ENCODE results near the gene FBN1. TPM values are rescaled to one million over a fixed set of nuclear protein-coding genes. Genes with fewer than 3 reads are reported as not detected.
A peak's percentile ranks its signal among the peaks of the same experiment; 100 is the strongest.

Gene FBN1
- total RNA-seq, 4 donors from 2014 or later: 17.6 to 106 (median 31.2) TPM

DNA sequence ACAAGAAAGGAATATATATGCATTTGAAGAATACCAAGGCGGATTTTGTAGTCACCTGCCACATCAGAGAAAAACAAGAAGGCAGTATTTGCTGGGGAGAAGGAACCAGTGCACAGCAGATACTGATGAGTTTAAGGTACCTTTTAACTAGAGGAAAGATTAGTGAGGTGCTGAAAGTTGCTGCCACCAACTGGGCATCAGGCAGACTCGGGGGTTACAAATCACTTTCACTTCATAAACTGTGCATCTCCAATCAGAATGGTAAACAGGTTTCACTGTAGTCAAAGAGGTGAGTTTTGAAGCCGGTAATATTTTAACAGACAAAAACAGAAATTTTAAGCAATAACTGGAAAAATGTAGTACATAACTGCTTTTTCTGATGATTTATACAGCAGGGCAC is 4.1 kb downstream of the FBN1 start:
- no peak overlapping the region for H3K4me3 ChIP-seq

DNA sequence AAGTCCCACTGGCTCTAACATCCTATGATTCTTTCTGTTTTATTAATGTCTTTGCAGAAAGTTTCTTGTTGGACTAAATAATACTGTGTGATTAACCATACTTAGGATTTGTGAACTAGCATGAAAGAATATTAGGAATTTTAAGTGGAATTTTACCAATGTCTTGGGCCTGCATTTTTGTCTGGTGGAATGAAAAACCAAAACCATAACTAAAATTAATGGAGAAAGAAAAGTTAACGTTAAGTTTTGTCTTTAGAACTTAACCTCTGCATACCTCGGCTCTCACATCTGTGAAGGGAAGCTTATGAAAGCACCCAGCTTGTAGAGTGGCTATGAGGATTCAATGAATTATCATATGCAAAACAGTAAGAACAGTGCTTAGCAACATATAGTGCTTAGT is 6.5 kb downstream of the FBN1 start:
- intact Hi-C loops (cut with DNase I; ENCODE audit: low total_unique reads) (no loop called here), in situ Hi-C loops (cut with MboI; ENCODE audit: low pct_ligation_motif_present in 1 of 4, low pct_unique_long_range_greater_than_20kb in 1 of 4, low sequenced_read_pairs in 3 of 4) (no loop called here)
- Histone ChIP-seq H3K4me1 (peaks cover 0 to 6% (median 0%) of the 10 kb centered on the region in 4 donors), H3K27ac (no peak overlapping the region), H3K27me3 (peaks cover 6% of the 10 kb centered on the region), H3K4me3 (no peak overlapping the region), H3K36me3 (no peaks in the 10 kb centered on the region), H3K9me3 (no peaks in the 10 kb centered on the region)
- 82 to 87% methylated on average over 2 of the region's 2 CpGs for WGBS, 2 donors (ENCODE audit: low coverage in 1 of 2)
- no peak for TF ChIP-seq POLR2AphosphoS5 (IDR thresholded peaks at IDR 0.05)
- TF ChIP-seq, protein P1, sequence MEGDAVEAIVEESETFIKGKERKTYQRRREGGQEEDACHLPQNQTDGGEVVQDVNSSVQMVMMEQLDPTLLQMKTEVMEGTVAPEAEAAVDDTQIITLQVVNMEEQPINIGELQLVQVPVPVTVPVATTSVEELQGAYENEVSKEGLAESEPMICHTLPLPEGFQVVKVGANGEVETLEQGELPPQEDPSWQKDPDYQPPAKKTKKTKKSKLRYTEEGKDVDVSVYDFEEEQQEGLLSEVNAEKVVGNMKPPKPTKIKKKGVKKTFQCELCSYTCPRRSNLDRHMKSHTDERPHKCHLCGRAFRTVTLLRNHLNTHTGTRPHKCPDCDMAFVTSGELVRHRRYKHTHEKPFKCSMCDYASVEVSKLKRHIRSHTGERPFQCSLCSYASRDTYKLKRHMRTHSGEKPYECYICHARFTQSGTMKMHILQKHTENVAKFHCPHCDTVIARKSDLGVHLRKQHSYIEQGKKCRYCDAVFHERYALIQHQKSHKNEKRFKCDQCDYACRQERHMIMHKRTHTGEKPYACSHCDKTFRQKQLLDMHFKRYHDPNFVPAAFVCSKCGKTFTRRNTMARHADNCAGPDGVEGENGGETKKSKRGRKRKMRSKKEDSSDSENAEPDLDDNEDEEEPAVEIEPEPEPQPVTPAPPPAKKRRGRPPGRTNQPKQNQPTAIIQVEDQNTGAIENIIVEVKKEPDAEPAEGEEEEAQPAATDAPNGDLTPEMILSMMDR (IDR thresholded peaks at IDR 0.05): no peak
- no peak for DNase-seq

More for the DNA sequence above, 4.1 kb downstream of the FBN1 start:
- DNase-seq: no peak
- H3K9me3 ChIP-seq: no peaks in the 10 kb centered on the region
- in situ Hi-C loops (cut with MboI; ENCODE audit: low pct_ligation_motif_present in 1 of 4, low pct_unique_long_range_greater_than_20kb in 1 of 4, low sequenced_read_pairs in 3 of 4): no loop called here
- no peaks in the 10 kb centered on the region for H3K36me3 ChIP-seq
- 57 to 59% methylated on average over 3 of the region's 3 CpGs for WGBS, 2 donors (ENCODE audit: low coverage in 1 of 2)
- H3K27ac ChIP-seq: peak overlapping the region in 1 of 4 donors; percentile 20
- H3K27me3 ChIP-seq: peaks cover 31% of the 10 kb centered on the region
- intact Hi-C loops (cut with DNase I; ENCODE audit: low total_unique reads): no loop called here
- H3K4me1 ChIP-seq: peaks cover 0 to 19% (median 2%) of the 10 kb centered on the region in 4 donors
- TF ChIP-seq, protein P1 (IDR thresholded peaks at IDR 0.05): no peak
- TF ChIP-seq EP300 (IDR thresholded peaks at IDR 0.05; ENCODE audit: low read depth): no peak

DNA sequence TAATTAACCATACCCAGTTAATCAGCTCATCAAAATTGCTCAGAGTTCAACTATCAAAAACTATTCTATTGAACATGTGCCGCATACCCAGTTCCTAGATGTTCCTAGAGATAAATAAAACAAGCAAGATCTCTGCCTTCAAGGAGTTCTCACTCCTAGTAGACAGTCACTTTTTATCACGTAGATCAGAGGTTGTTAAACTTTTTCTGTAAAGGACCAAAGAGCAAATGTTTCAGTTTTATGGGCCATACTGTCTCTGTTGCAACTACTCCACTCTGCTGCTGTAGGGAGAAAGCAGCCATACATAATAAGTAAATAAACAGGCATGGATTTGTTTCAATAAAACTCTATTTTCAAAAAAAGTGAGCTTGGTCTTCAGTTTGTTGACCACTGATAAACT is 7.9 kb downstream of the FBN1 start:
- no peaks in the 10 kb centered on the region for H3K27me3 ChIP-seq
- H3K36me3 ChIP-seq: no peaks in the 10 kb centered on the region
- no peak overlapping the region for H3K4me3 ChIP-seq
- TF ChIP-seq POLR2A (IDR thresholded peaks at IDR 0.05): no peak
- no peak for TF ChIP-seq EP300 (IDR thresholded peaks at IDR 0.05; ENCODE audit: low read depth)
- TF ChIP-seq POLR2AphosphoS5 (IDR thresholded peaks at IDR 0.05): no peak
- TF ChIP-seq, protein P1 (IDR thresholded peaks at IDR 0.05): no peak
- WGBS, 2 donors (ENCODE audit: low coverage in 1 of 2): 64 to 73% methylated on average over 2 of the region's 2 CpGs
- intact Hi-C loops (cut with DNase I; ENCODE audit: low total_unique reads): no loop called here
- DNase-seq: no peak
- no peak overlapping the region for H3K27ac ChIP-seq
- H3K9me3 ChIP-seq: no peaks in the 10 kb centered on the region
- H3K4me1 ChIP-seq: peaks cover 0 to 6% (median 0%) of the 10 kb centered on the region in 4 donors
- in situ Hi-C loops (cut with MboI; ENCODE audit: low pct_ligation_motif_present in 1 of 4, low pct_unique_long_range_greater_than_20kb in 1 of 4, low sequenced_read_pairs in 3 of 4): no loop called here

DNA sequence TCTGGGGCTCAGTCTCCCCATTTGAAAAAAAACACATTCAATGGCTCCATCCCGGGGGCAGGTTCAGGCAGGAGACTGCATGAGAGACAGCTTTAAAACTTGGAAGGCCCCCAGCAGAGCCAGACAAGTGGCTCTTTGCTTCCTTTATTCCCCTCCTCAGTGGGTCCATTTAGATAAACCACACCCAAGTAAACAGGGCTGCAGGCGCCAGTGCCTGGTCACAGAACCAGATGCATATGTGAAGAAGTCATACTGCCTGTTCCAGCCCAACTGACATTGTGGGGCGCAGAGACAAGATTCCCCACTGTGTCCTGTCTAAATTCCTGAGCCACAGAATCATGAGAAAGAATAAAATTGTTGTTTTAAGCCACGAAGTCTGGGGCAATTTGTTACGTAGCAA is 9.0 kb downstream of the FBN1 start:
- Histone ChIP-seq H3K4me1 (peaks cover 0 to 6% (median 0%) of the 10 kb centered on the region in 4 donors), H3K27me3 (no peaks in the 10 kb centered on the region), H3K4me3 (no peak overlapping the region), H3K9me3 (no peaks in the 10 kb centered on the region), H3K36me3 (no peaks in the 10 kb centered on the region), H3K27ac (no peak overlapping the region)
- intact Hi-C loops (cut with DNase I; ENCODE audit: low total_unique reads) (no loop called here), in situ Hi-C loops (cut with MboI; ENCODE audit: low pct_ligation_motif_present in 1 of 4, low pct_unique_long_range_greater_than_20kb in 1 of 4, low sequenced_read_pairs in 3 of 4) (no loop called here)
- DNase-seq: no peak
- WGBS, 2 donors (ENCODE audit: low coverage in 1 of 2): 48 to 79% methylated on average over 3 to 5 of the region's 5 CpGs
- no peak for TF ChIP-seq POLR2A (IDR thresholded peaks at IDR 0.05)

DNA sequence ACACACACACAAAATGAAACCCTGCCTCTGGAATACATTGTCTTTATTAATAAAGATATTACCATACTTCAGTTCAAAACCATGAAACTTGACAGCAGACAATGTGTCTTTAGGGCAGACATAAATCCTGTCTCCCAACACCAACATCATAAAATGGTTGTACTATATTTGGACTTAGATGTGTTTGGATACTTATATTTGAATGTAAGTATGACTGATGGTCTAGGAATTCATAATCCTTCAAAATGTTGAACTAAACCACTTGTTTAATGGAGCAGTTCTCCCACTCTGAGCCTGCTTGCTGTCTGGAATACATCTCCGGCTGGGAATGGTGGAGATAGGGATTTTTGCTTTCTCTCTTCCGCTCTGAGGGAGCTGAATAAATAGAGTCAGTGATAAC is 10.6 kb downstream of the FBN1 start:
- DNase-seq: no peak
- in situ Hi-C loops (cut with MboI; ENCODE audit: low pct_ligation_motif_present in 1 of 4, low pct_unique_long_range_greater_than_20kb in 1 of 4, low sequenced_read_pairs in 3 of 4) (no loop called here), intact Hi-C loops (cut with DNase I; ENCODE audit: low total_unique reads) (no loop called here)
- H3K27ac ChIP-seq: no peak overlapping the region
- no peaks in the 10 kb centered on the region for H3K4me1 ChIP-seq
- H3K4me3 ChIP-seq: no peak overlapping the region
- H3K36me3 ChIP-seq: no peaks in the 10 kb centered on the region
- no peaks in the 10 kb centered on the region for H3K9me3 ChIP-seq
- no peaks in the 10 kb centered on the region for H3K27me3 ChIP-seq
- no peak for TF ChIP-seq POLR2A (IDR thresholded peaks at IDR 0.05)
- TF ChIP-seq, protein P1 (IDR thresholded peaks at IDR 0.05): no peak
- TF ChIP-seq POLR2AphosphoS5 (IDR thresholded peaks at IDR 0.05): no peak
- TF ChIP-seq EP300 (IDR thresholded peaks at IDR 0.05; ENCODE audit: low read depth): no peak
- WGBS, 2 donors (ENCODE audit: low coverage in 1 of 2): 91% methylated on average over 2 of the region's 2 CpGs; no CpG with 5 or more reads in 1 of the 2 donors
